Measurements from ENCODE around the gene XRCC6.
A peak's percentile ranks its signal among the peaks of the same experiment; 100 is the strongest.

XRCC6 gene

GRCh38 chr22:41661088-41661487 lies 40.0 kb downstream of the XRCC6 start:
- TF ChIP-seq CTCF (IDR thresholded peaks at IDR 0.05) = no peak

GRCh38 chr22:41661713-41662112 lies 40.6 kb downstream of the XRCC6 start:
- TF ChIP-seq CTCF (IDR thresholded peaks at IDR 0.05) = no peak

- TF ChIP-seq CTCF (IDR thresholded peaks at IDR 0.05) = no peak
Measured at GRCh38 chr22:41664490-41664889, 43.4 kb downstream of the XRCC6 start.

- TF ChIP-seq CTCF (IDR thresholded peaks at IDR 0.05) = no peak
Measured at GRCh38 chr22:41664951-41665350, 43.9 kb downstream of the XRCC6 start.

- TF ChIP-seq CTCF (IDR thresholded peaks at IDR 0.05) = no peak
Measured at GRCh38 chr22:41668971-41669911, 48.1 kb downstream of the XRCC6 start.

GRCh38 chr22:41672780-41673509 lies 51.9 kb downstream of the XRCC6 start:
- TF ChIP-seq CTCF (IDR thresholded peaks at IDR 0.05) = peak; percentile 53

- no peak for TF ChIP-seq CTCF (IDR thresholded peaks at IDR 0.05)
Measured at GRCh38 chr22:41674846-41675340, 53.8 kb downstream of the XRCC6 start.

All from LNCAP (cell line).